Nephron progenitor cell (in vitro differentiated cells): ENCODE data around the gene RARA.
A peak's percentile ranks its signal among the peaks of the same experiment; 100 is the strongest.
"Not testable (repeated sequence)": the region's sequence is repeated elsewhere in the genome, so short reads cannot be mapped to it uniquely, and the experiment has no call there.

ENCODE experiments used
- DNase-seq: peaks from one replicate; pipeline ENCODE4 v3.0.0; 2021
- H3K27ac Mint-ChIP-seq: 2 replicates; pipeline ENCODE4 v1.8.0; 2021; ENCODE audit warnings: mild to moderate bottlenecking, moderate library complexity, mixed read lengths
- H3K27me3 Mint-ChIP-seq: 2 replicates; pipeline ENCODE4 v1.8.0; 2021; ENCODE audit warnings: mild to moderate bottlenecking, low read depth, mixed read lengths; ENCODE audit not compliant: poor library complexity
- H3K36me3 Mint-ChIP-seq: 2 replicates; pipeline ENCODE4 v1.8.0; 2021; ENCODE audit warnings: low read depth, mixed read lengths
- H3K4me1 Mint-ChIP-seq: 2 replicates; pipeline ENCODE4 v1.8.0; 2021; ENCODE audit warnings: mixed read lengths
- H3K4me3 Mint-ChIP-seq: 2 replicates; pipeline ENCODE4 v1.8.0; 2021; ENCODE audit warnings: mild to moderate bottlenecking, moderate library complexity, mixed read lengths
- H3K9me3 Mint-ChIP-seq: 2 replicates; pipeline ENCODE4 v1.8.0; 2021; ENCODE audit warnings: mild to moderate bottlenecking, moderate library complexity, mixed read lengths
- TF ChIP-seq, protein P1 (sequence below): fragments of 200-600 bp; sonication (generic); IDR thresholded peaks from 2 replicates; pipeline ENCODE4 v1.5.0; 2021; ENCODE audit warnings: antibody characterized with exemption

The RARA gene

DNA sequence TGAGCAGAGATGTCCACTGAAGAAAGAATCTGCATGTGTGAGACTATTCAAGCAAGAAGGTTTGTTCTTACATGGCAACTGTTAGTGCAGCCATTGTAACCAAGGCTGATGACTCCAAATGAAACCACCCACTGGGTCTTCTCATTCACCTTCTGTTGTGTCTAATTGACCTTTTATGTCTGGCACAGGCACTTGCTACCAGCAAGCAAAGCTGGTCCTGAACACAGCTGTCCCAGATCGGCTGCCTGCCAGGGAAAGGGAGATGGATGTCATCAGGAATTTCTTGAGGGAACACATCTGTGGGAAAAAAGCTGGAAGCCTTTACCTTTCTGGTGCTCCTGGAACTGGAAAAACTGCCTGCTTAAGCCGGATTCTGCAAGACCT lies 17.7 kb upstream of the RARA start:
- peaks cover 3% of the 10 kb centered on the region for H3K9me3 Mint-ChIP-seq
- no peak for DNase-seq
- peaks cover 22% of the 10 kb centered on the region for H3K4me1 Mint-ChIP-seq
- peaks cover 50% of the 10 kb centered on the region for H3K36me3 Mint-ChIP-seq
- TF ChIP-seq, protein P1, sequence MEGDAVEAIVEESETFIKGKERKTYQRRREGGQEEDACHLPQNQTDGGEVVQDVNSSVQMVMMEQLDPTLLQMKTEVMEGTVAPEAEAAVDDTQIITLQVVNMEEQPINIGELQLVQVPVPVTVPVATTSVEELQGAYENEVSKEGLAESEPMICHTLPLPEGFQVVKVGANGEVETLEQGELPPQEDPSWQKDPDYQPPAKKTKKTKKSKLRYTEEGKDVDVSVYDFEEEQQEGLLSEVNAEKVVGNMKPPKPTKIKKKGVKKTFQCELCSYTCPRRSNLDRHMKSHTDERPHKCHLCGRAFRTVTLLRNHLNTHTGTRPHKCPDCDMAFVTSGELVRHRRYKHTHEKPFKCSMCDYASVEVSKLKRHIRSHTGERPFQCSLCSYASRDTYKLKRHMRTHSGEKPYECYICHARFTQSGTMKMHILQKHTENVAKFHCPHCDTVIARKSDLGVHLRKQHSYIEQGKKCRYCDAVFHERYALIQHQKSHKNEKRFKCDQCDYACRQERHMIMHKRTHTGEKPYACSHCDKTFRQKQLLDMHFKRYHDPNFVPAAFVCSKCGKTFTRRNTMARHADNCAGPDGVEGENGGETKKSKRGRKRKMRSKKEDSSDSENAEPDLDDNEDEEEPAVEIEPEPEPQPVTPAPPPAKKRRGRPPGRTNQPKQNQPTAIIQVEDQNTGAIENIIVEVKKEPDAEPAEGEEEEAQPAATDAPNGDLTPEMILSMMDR: no peak
- H3K4me3 Mint-ChIP-seq: no peak overlapping the region
- no peaks in the 10 kb centered on the region for H3K27me3 Mint-ChIP-seq
- no peak overlapping the region for H3K27ac Mint-ChIP-seq

DNA sequence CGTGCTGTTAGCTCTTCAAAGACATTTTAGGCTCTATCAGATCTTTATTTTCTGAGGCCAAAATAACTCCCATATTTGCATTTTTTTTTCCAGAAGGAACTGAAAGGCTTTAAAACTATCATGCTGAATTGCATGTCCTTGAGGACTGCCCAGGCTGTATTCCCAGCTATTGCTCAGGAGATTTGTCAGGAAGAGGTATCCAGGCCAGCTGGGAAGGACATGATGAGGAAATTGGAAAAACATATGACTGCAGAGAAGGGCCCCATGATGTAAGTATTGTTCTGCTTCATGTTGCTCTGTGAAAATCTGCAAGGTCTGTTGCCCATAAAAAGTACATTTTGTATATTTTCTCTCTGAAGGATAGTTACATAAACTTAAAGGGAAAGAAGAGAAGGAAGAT lies 15.6 kb upstream of the RARA start:
- Mint-ChIP-seq H3K27ac (no peak overlapping the region), H3K27me3 (no peaks in the 10 kb centered on the region), H3K9me3 (no peaks in the 10 kb centered on the region), H3K4me1 (peaks cover 14% of the 10 kb centered on the region), H3K36me3 (peaks cover 54% of the 10 kb centered on the region), H3K4me3 (no peak overlapping the region)
- DNase-seq: no peak
- TF ChIP-seq, protein P1: no peak

DNA sequence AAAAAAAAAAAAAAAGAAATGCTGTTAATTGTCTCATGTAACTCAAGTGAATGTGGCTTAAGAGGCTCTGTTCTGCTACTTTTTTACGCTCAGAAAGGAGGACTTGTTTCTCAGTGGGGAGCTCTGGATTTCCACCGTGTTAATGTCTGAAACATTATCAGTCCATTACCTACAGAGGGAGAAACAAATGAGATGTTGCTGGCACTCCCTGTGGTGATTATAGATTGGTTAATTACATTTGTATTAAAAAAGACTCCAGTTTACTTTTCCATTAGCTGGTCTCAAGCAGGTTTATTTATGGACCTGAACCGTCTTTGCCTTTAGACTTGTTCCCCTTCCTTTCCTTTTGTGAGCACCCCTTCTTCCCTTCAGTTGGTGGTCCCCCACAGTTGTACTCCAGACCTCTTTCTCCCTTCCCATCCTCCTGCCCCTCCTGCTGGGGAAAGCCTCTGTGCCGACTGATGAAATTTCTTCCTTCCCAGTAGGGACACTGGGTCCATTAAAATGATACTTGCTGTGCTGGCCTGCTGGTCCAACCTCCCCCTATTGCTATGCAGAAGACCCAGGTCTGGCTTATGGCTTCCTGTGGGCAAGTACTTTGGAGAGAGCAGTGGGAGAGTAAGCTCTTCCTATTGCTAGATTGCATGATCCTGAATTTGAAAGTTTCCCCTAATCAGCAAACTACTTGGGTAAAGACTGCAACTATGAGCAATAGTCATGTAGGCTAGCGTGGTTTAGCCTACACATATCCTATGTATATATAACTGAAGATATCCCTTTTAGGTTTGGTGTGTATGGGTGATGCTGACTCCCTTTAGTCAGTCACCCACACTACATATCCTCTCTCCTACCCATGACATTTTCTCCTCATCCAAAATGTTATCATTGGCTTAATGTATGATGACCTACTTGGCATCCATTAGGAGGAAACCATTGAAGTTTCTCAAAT lies 13.2 kb upstream of the RARA start:
- no peak for DNase-seq
- TF ChIP-seq, protein P1: no peak
- H3K4me3 Mint-ChIP-seq: no peak overlapping the region
- no peaks in the 10 kb centered on the region for H3K27me3 Mint-ChIP-seq
- peak overlapping the region; percentile 85 for H3K27ac Mint-ChIP-seq
- H3K4me1 Mint-ChIP-seq: peaks cover 4% of the 10 kb centered on the region
- peaks cover 40% of the 10 kb centered on the region for H3K36me3 Mint-ChIP-seq
- no peaks in the 10 kb centered on the region for H3K9me3 Mint-ChIP-seq

DNA sequence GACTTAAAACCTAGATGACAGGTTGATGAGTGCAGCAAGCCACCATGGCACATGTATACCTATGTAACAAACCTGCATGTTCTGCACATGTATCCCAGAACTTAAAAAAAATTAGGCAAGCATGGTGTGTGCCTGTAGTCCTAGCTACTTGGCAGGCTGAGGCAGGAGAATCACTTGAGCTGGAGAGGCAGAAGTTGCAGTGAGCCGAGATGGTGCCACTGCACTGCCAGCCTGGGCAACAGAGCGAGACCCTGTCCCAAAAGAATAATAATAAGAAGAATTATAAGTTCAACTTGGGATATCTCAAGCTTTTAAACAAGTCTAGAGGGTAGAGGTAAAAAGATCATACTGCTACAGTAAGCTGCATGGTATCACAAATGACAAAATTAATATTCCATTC lies 11.5 kb upstream of the RARA start:
- H3K4me3 Mint-ChIP-seq: no peak overlapping the region
- no peaks in the 10 kb centered on the region for H3K9me3 Mint-ChIP-seq
- H3K27me3 Mint-ChIP-seq: no peaks in the 10 kb centered on the region
- no peaks in the 10 kb centered on the region for H3K4me1 Mint-ChIP-seq
- peaks cover 43% of the 10 kb centered on the region for H3K36me3 Mint-ChIP-seq
- DNase-seq: no peak
- TF ChIP-seq, protein P1: no peak
- H3K27ac Mint-ChIP-seq: no peak overlapping the region

DNA sequence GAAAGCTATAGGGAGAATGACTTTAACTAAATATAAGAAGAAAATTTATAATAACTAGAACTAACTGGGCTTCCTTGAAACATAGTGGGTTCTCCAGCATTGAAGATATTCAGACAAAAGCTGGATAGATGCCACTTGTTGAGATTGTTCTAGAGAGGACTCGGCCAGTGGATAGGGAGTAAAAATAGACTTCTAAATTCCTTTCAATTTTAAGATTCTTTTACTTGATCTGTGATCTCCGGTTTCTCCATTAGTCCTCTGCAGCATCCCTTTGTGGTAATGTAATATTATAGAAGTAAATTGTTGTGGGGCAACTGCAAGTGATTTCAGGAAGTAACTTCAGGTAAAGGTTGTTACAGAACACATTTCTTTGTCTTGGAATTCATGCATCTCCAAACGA lies 10.3 kb upstream of the RARA start:
- Mint-ChIP-seq H3K36me3 (peaks cover 39% of the 10 kb centered on the region), H3K9me3 (no peaks in the 10 kb centered on the region), H3K27me3 (no peaks in the 10 kb centered on the region), H3K4me3 (no peak overlapping the region), H3K27ac (no peak overlapping the region), H3K4me1 (peaks cover 10% of the 10 kb centered on the region)
- TF ChIP-seq, protein P1: no peak
- no peak for DNase-seq

DNA sequence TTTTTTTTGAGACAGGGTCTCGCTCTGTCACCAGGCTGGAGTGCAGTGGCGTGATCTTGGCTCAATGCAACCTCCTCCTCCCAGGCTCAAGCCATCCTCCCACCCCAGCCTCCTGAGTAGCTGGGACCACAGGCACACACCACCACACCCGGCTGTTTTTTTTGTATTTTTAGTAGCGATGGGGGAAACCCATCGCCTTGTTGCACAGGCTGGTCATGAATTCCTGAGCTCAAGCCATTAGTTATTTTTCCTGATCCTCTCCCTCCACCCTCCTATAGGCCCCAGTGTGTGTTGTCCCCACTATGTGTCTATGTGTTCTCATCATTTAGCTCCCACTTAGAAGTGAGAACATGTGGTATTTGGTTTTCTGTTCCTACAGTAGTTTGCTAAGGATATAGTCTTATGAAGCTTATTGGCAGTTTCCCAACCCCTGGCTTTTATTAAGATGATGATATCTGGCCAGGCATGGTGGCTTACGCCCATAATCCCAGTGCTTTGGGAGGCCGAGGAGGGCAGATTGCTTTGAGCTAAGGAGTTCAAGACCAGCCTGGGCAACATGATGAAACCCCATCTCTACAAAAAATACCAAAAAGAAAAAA lies 9.7 kb upstream of the RARA start:
- Mint-ChIP-seq H3K36me3 (peaks cover 34% of the 10 kb centered on the region), H3K4me1 (peaks cover 15% of the 10 kb centered on the region)
- not testable (repeated sequence) for H3K9me3 Mint-ChIP-seq, H3K4me3 Mint-ChIP-seq, H3K27me3 Mint-ChIP-seq, DNase-seq, H3K27ac Mint-ChIP-seq
